Measurements from ENCODE around the gene ATP5F1E.

GRCh38 chr20:59032023-59032712 lies at the start of gene ATP5F1E:
- TF ChIP-seq POLR2A (IDR thresholded peaks at IDR 0.05; ENCODE audit: low read length): peak; percentile 93
- TF ChIP-seq GATA1 (IDR thresholded peaks at IDR 0.05; ENCODE audit: low read depth, low read length): no peak
